Left lung (tissue), 10 donors: Measurements from ENCODE around the gene APLP2. TPM values are rescaled to one million over a fixed set of nuclear protein-coding genes. Genes with fewer than 3 reads are reported as not detected.
A peak's percentile ranks its signal among the peaks of the same experiment; 100 is the strongest.
"Not testable (repeated sequence)": the region's sequence is repeated elsewhere in the genome, so short reads cannot be mapped to it uniquely, and the experiment has no call there.

Source experiments
- ATAC-seq: fragments of 200-7000 bp; cut with Tn5 transposase; one replicate; pipeline ENCODE4 v1.9.1; 2020; ENCODE audit warnings: moderate library complexity
- DNase-seq, 4 donors: peaks; one replicate each; pipeline ENCODE4 v3.0.0-alpha.2; 2013 to 2020
- H3K27ac ChIP-seq, 2 donors: fragments of 200-600 bp; sonication (generic) in 1 of 2; one replicate each; pipeline versions ENCODE4 v1.5.0 to v1.8.0; 2020 to 2021
- H3K27me3 ChIP-seq, 2 donors: fragments of 200-600 bp; sonication (generic) in 1 of 2; one replicate each; pipeline versions ENCODE4 v1.5.0 to v1.8.0; 2020 to 2021
- H3K36me3 ChIP-seq, 2 donors: fragments of 200-600 bp; sonication (generic) in 1 of 2; one replicate each; pipeline versions ENCODE4 v1.5.0 to v1.8.0; 2020 to 2021
- H3K4me1 ChIP-seq, 2 donors: fragments of 200-600 bp; one replicate each; pipeline ENCODE4 v1.8.0; 2021
- H3K4me3 ChIP-seq, 2 donors: fragments of 200-600 bp; sonication (generic) in 1 of 2; one replicate each; pipeline versions ENCODE4 v1.5.0 to v1.8.0; 2020 to 2021; ENCODE audit warnings: mild to moderate bottlenecking in 1 of 2
- H3K9me3 ChIP-seq, 2 donors: fragments of 200-600 bp; sonication (generic) in 1 of 2; one replicate each; pipeline versions ENCODE4 v1.5.0 to v1.8.0; 2020 to 2021
- CTCF ChIP-seq, 2 donors: fragments of 200-600 bp; sonication (generic) in 1 of 2; IDR thresholded peaks; one replicate each; pipeline versions ENCODE4 v1.5.0 to v1.8.0; 2021; ENCODE audit warnings: antibody characterized with exemption in 2 of 2
- intact Hi-C, 2 donors: fragments of 100-400 bp; cut with DNase I; formaldehyde crosslinking; loops; one replicate each; pipeline versions ENCODE4 v1.11.2 to v1.14.2; 2022
- polyA plus RNA-seq, 6 donors: library from polyadenylated mRNA; unstranded; fragments of 120-200 nt; gene quantifications; one replicate each; pipeline ENCODE4 v1.2.1, GENCODE V29; 2013; ENCODE audit not compliant: insufficient read length in 6 of 6
- total RNA-seq, 2 donors: library from RNA; stranded (reverse); fragmentation: NEBNext Ultra II Directional; extraction: Animal tissue kit (Norgen Biotek cat#: 25700); gene quantifications; one replicate each; pipeline ENCODE4 v1.2.1, GENCODE V29; 2021
- donor health status: DM: no; HTN: yes; CAD: no.
- donor health status: DM: no; HTN: no; CAD: no.

The APLP2 gene
- total and polyA plus RNA-seq, 8 donors: 405 to 646 (median 486) TPM

DNA sequence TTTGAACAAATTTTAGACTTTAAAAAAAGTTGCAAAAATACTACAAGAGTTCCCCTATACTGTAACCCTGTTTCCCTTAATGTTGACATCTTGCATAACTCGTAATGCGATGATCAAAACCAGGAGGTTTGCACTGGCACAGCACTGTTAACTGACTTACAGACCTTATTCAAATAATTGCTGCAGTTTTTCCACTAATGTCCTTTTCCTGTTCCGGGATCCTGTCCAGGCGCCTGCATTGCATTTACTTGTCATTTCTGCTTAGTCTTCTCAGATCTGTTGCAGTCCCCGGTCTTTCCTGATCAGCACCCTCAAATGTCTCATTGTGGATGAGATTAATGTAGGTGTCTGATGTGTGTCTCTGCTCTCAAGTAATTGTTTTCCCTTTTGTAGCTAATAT lies 32.0 kb downstream of the APLP2 start:
- Histone ChIP-seq H3K27ac (no peak overlapping the region), H3K4me3 (no peak overlapping the region), H3K27me3 (no peaks in the 10 kb centered on the region), H3K36me3 (no peaks in the 10 kb centered on the region), H3K4me1 (peaks cover 17 to 70% of the 10 kb centered on the region in 2 donors), H3K9me3 (no peaks in the 10 kb centered on the region)
- TF ChIP-seq CTCF (IDR thresholded peaks at IDR 0.05): no peak
- intact Hi-C loops: no loop called here
- no peak for DNase-seq
- no peak for ATAC-seq

DNA sequence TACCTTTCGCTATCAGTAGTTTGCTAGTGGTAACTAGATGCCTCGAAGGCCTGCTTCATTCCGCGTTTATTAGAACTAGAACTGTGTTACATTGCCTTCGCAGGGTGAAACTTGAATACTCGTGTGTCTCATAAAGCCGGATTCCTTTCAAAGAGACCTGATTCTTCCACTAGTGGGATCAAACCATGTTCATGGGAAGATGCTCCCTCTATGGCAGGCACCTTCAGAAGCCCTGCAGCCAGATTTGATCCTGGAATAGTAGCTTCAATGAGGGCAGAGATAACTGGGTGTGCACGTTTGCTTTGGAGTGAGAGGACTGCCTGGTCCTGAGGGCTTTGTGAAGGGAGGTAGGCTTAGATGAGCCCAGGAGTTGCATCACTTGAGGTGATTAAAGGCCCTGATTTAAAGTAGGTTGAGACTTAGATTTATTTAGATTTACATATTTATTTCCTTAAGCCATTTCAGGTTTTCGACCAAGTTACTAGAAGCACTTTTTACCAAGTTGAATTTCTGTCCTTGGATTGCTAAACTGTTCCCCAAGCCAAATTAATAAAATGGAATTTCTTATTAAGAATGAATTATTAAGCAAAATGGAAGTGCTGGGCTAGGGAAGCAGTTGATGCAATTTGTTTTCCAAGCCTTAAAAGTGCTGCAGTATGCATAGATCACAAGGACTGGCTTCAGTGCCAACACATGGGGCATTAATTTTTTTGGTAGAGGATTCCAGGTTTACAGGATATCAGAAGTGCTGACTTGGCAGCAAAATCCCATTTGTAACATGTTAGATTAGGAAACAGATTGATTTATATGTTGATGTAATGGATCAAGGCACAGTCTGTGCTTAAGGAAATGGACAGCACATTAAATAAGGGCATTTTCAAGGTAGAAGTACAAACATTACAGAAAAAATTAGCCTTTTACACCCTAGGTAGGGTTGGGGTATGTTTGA lies 32.9 kb downstream of the APLP2 start:
- no peak for TF ChIP-seq CTCF (IDR thresholded peaks at IDR 0.05)
- no peak overlapping the region for H3K4me3 ChIP-seq
- no peaks in the 10 kb centered on the region for H3K36me3 ChIP-seq
- H3K9me3 ChIP-seq: no peaks in the 10 kb centered on the region
- H3K4me1 ChIP-seq: peaks cover 17 to 64% of the 10 kb centered on the region in 2 donors
- DNase-seq (no peak), ATAC-seq (no peak)
- H3K27me3 ChIP-seq: no peaks in the 10 kb centered on the region
- intact Hi-C loops: no loop called here
- no peak overlapping the region for H3K27ac ChIP-seq

DNA sequence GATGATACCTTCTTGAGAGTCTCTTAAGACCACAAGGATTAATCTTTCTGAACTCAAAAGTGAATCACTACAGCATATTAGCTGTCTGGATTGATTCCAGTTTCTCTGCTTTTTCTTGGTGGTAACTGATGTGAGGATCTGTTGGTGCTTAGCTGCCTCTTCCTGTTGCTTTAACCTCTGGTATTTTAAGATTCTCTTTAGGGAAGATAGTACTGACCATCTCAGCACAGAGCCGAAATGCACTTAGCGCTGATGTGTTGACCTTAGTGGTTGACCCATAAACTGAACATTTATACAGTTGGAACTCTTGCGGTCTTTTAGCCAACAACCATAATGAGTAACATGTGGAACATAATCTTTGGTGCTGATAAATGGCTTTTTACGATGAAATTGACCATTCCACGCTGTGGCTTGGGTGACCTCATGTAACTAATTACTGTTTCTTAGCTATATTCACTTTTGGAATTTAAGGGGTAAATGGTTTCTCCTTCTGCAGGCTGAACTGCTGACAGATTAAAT lies 33.7 kb downstream of the APLP2 start:
- DNase-seq (no peak), ATAC-seq (peak; percentile 52)
- intact Hi-C loops: no loop called here
- Histone ChIP-seq H3K27ac (no peak overlapping the region), H3K4me3 (no peak overlapping the region), H3K36me3 (no peaks in the 10 kb centered on the region), H3K9me3 (no peaks in the 10 kb centered on the region), H3K4me1 (peaks cover 16 to 57% of the 10 kb centered on the region in 2 donors), H3K27me3 (no peaks in the 10 kb centered on the region)
- TF ChIP-seq CTCF (IDR thresholded peaks at IDR 0.05): no peak

GRCh38 chr11:130106381-130106780 lies 36.7 kb downstream of the APLP2 start:
- peaks cover 8 to 45% of the 10 kb centered on the region in 2 donors for H3K4me1 ChIP-seq
- no peak overlapping the region for H3K4me3 ChIP-seq
- no peaks in the 10 kb centered on the region for H3K9me3 ChIP-seq
- H3K27ac ChIP-seq: no peak overlapping the region
- DNase-seq: no peak
- no peak for ATAC-seq
- peaks cover 0 to 16% of the 10 kb centered on the region in 2 donors for H3K36me3 ChIP-seq
- H3K27me3 ChIP-seq: no peaks in the 10 kb centered on the region
- no peak for TF ChIP-seq CTCF (IDR thresholded peaks at IDR 0.05)
- intact Hi-C loops: no loop called here

- DNase-seq, ATAC-seq, H3K4me3 ChIP-seq, H3K9me3 ChIP-seq, H3K27ac ChIP-seq, intact Hi-C loops, H3K27me3 ChIP-seq: not testable (repeated sequence)
- Histone ChIP-seq H3K4me1 (peaks cover 0 to 23% of the 10 kb centered on the region in 2 donors), H3K36me3 (peaks cover 0 to 39% of the 10 kb centered on the region in 2 donors)
Measured at GRCh38 chr11:130108671-130109070, 39.0 kb downstream of the APLP2 start.
